ENCODE results near the gene NPIPA2.
"Not testable (repeated sequence)": the region's sequence is repeated elsewhere in the genome, so short reads cannot be mapped to it uniquely, and the experiment has no call there.

NPIPA2 gene

GRCh38 chr16:14742273-14743128 lies at the start of gene NPIPA2:
TSS of gene NPIPA2 (plus strand) at chr16:14742533. CDS start at chr16:14748066, 5,533 bp downstream.
- H3K27me3 Mint-ChIP-seq, H3K4me3 Mint-ChIP-seq, H3K36me3 Mint-ChIP-seq: not testable (repeated sequence)

DNA sequence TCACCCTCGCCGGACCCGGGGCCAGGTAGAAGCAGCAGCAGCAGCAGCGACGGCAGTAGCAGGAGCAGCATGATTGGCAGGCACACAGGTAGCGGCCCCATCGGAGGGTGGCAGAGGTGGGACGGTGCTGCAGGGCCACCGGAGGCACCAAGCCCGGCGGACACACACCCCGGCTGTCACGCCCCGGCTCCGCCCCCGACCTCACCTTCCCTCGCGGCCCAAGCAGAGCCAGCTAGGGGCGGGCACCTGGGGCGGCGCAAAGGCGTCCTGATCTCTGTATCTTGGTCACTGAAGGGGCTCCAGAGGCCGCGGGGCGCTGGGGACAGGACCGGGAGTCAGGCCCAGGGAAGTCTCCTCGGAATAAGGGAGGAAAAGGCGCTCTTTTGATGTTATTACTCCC lies 48.2 kb upstream of the NPIPA2 start, which contains the start of gene PLA2G10:
Gene PLA2G10 (minus strand): TSS at position 180 of the 400 bp plus-strand sequence. CDS start 79 bp downstream, at position 101.
- H3K9me3 Mint-ChIP-seq, H3K4me3 Mint-ChIP-seq, H3K27ac Mint-ChIP-seq, H3K4me1 Mint-ChIP-seq, H3K36me3 Mint-ChIP-seq, H3K27me3 Mint-ChIP-seq: not testable (repeated sequence)

More at GRCh38 chr16:14742273-14743128, at the start of gene NPIPA2:
- not testable (repeated sequence) for H3K27ac Mint-ChIP-seq, H3K4me1 Mint-ChIP-seq, H3K9me3 Mint-ChIP-seq

- H3K36me3 Mint-ChIP-seq, H3K27ac Mint-ChIP-seq, H3K9me3 Mint-ChIP-seq, H3K4me3 Mint-ChIP-seq, H3K4me1 Mint-ChIP-seq, H3K27me3 Mint-ChIP-seq: not testable (repeated sequence)
Measured at GRCh38 chr16:14701859-14702258, 40.5 kb upstream of the NPIPA2 start.

- not testable (repeated sequence) for H3K27ac Mint-ChIP-seq
Measured at GRCh38 chr16:14702672-14703071, 39.7 kb upstream of the NPIPA2 start.

GRCh38 chr16:14703156-14704011 lies 38.9 kb upstream of the NPIPA2 start, which contains the start of gene NPIPA3:
TSS of gene NPIPA3 (plus strand) at chr16:14703411. CDS start at chr16:14708944, 5,533 bp downstream.
- H3K4me1 Mint-ChIP-seq, H3K27ac Mint-ChIP-seq, H3K36me3 Mint-ChIP-seq, H3K4me3 Mint-ChIP-seq, H3K27me3 Mint-ChIP-seq, H3K9me3 Mint-ChIP-seq: not testable (repeated sequence)

More at GRCh38 chr16:14702672-14703071, 39.7 kb upstream of the NPIPA2 start:
- H3K9me3 Mint-ChIP-seq, H3K4me3 Mint-ChIP-seq, H3K36me3 Mint-ChIP-seq, H3K27me3 Mint-ChIP-seq, H3K4me1 Mint-ChIP-seq: not testable (repeated sequence)

- H3K9me3 Mint-ChIP-seq, H3K36me3 Mint-ChIP-seq, H3K27ac Mint-ChIP-seq, H3K27me3 Mint-ChIP-seq, H3K4me3 Mint-ChIP-seq, H3K4me1 Mint-ChIP-seq: not testable (repeated sequence)
Measured at GRCh38 chr16:14733233-14733632, 9.1 kb upstream of the NPIPA2 start.

DNA sequence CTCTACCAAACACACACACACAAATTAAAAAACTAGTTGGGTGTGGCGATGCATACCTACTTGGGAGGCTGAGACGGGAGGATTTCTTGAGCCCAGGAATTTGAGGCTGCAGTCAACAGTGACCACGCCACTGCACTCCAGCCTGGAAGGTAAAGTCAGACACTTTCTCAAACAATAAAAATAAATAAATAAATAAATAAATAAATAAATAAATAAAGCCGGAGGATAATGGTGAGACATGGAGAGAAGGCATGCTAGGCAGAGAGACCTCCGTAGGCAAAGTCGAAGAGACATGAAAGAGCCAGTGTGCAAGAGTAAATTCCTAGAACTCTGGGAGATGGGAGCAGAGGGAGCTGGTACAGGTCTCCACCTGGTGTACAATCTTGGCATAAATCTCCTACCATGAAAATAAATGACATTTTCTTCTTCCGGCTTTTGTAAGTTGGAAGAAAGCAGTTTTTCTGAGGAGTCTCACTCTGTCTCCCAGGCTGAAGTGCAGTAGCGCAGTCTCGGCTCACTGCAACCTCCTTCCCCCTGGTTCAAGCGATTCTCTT lies 1.4 kb upstream of the NPIPA2 start:
- H3K27me3 Mint-ChIP-seq, H3K4me3 Mint-ChIP-seq, H3K9me3 Mint-ChIP-seq, H3K27ac Mint-ChIP-seq, H3K36me3 Mint-ChIP-seq, H3K4me1 Mint-ChIP-seq: not testable (repeated sequence)

GRCh38 chr16:14741794-14742193 lies 539 bp upstream of the NPIPA2 start:
- H3K27ac Mint-ChIP-seq, H3K9me3 Mint-ChIP-seq, H3K4me1 Mint-ChIP-seq, H3K4me3 Mint-ChIP-seq, H3K27me3 Mint-ChIP-seq, H3K36me3 Mint-ChIP-seq: not testable (repeated sequence)

GRCh38 chr16:14773654-14774053 lies 31.3 kb downstream of the NPIPA2 start:
- not testable (repeated sequence) for H3K27ac Mint-ChIP-seq, H3K9me3 Mint-ChIP-seq, H3K27me3 Mint-ChIP-seq, H3K4me3 Mint-ChIP-seq, H3K36me3 Mint-ChIP-seq, H3K4me1 Mint-ChIP-seq

DNA sequence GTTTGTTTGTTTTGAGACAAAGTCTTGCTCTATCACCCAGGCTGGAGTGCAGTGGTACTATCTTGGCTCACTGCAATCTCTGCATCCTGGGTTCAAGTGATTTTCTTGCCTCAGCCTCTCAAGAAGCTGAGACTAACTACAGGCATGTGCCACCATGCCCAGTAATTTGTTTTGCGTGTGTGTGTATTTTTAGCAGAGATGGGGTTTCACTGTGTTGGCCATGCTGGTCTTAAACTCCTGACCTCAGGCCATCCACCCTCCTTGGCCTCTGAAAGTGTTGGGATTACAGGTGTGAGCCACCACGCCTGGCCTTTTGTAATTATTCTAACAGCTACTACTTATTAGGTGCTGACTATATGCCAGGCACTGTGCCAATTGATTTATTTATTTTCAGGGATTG lies 33.3 kb downstream of the NPIPA2 start:
- not testable (repeated sequence) for H3K27me3 Mint-ChIP-seq, H3K4me1 Mint-ChIP-seq, H3K27ac Mint-ChIP-seq, H3K36me3 Mint-ChIP-seq, H3K4me3 Mint-ChIP-seq, H3K9me3 Mint-ChIP-seq

DNA sequence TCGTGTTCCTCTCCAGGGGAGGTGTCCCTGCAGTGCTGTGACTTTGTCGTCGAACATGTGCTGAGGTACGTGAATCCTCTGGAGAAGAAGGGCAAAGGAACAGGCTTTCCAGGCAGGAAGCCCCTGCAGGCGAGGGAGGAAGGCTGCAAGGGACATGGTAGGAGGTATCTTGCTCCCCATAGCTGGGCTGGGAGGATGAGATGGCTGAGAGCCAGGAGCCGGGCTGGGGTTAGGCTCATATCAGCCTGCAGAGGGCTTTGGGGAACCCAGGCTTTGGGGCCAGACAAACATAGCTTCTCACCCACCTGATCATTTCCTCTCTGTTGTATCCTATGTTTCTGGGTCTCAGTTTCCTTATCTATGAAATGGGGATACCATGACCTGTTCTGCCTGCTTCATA lies 34.4 kb downstream of the NPIPA2 start:
- H3K4me3 Mint-ChIP-seq, H3K27ac Mint-ChIP-seq, H3K9me3 Mint-ChIP-seq, H3K27me3 Mint-ChIP-seq, H3K4me1 Mint-ChIP-seq, H3K36me3 Mint-ChIP-seq: not testable (repeated sequence)

GRCh38 chr16:14779368-14779877 lies 37.1 kb downstream of the NPIPA2 start:
- not testable (repeated sequence) for H3K27me3 Mint-ChIP-seq, H3K9me3 Mint-ChIP-seq, H3K4me3 Mint-ChIP-seq, H3K27ac Mint-ChIP-seq, H3K36me3 Mint-ChIP-seq, H3K4me1 Mint-ChIP-seq

DNA sequence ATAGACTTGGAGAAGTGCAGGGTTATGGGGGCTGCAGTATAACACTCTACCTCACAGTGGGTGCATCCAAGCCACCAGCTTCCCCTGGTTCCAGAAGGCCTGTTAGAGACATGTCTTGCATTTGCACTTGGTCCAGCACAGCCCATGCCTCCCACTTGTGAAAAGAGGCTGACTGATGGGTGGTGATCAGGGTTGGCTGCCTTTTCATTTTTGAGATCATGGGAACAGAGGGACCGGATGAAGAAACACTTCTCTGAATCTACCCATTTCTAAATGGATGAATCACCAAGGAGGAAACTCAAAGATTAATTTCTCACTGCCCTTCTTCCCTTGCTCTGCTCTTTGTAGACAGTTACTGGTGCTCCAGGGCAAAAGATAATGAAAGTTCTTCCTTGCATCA lies 43.8 kb downstream of the NPIPA2 start:
- H3K4me1 Mint-ChIP-seq, H3K27ac Mint-ChIP-seq, H3K4me3 Mint-ChIP-seq, H3K27me3 Mint-ChIP-seq, H3K36me3 Mint-ChIP-seq, H3K9me3 Mint-ChIP-seq: not testable (repeated sequence)

DNA sequence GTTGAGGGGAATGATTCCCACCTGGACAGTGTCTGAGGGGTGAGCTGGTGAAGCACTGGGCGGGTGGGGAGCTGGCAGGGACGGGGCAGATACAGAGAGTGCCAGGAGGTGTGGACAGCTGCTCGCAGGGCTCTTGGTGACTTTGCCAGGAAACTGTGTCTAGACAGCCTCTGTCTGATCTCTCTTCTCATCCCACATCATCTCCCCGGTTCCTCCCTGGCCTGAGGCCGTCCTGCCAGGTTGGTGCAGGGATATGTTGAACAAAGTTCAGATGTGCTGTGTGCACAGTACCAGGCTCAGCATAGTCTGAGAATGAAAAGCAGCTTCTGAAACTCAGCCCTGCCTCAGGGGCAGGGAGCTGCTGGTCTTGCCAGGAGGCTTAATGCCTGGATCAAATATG lies 47.2 kb downstream of the NPIPA2 start:
- not testable (repeated sequence) for H3K9me3 Mint-ChIP-seq

GRCh38 chr16:14790320-14790956 lies 48.1 kb downstream of the NPIPA2 start:
- not testable (repeated sequence) for H3K9me3 Mint-ChIP-seq, H3K27me3 Mint-ChIP-seq, H3K36me3 Mint-ChIP-seq, H3K27ac Mint-ChIP-seq, H3K4me3 Mint-ChIP-seq, H3K4me1 Mint-ChIP-seq

More for the DNA sequence above, 47.2 kb downstream of the NPIPA2 start:
- not testable (repeated sequence) for H3K27ac Mint-ChIP-seq, H3K36me3 Mint-ChIP-seq, H3K27me3 Mint-ChIP-seq, H3K4me3 Mint-ChIP-seq, H3K4me1 Mint-ChIP-seq
